ENCODE measurements around the gene ATP5F1D. TPM values are rescaled to one million over a fixed set of nuclear protein-coding genes. Genes with fewer than 3 reads are reported as not detected.
A peak's percentile ranks its signal among the peaks of the same experiment; 100 is the strongest.

Gene ATP5F1D
- total RNA-seq, 1 experiment from 2014 or later: 179 TPM

GRCh38 chr19:1205114-1206099 is 36.1 kb upstream of the ATP5F1D start, which contains the start of gene STK11:
STK11 (plus strand) TSS chr19:1205778; CDS start chr19:1206914, 1,136 bp downstream.
- Histone ChIP-seq H3K79me2 (ENCODE audit: insufficient read depth, low read length) (peaks cover 27% of the 10 kb centered on the region; the same call in 1 of the 2 replicates), H2BK12ac (ENCODE audit: insufficient read length, low read depth, low read length) (no peak within 1 kb of the TSS), H3T11ph (ENCODE audit: low read length) (no peak within 1 kb of the TSS), H3K27ac (ENCODE audit: insufficient read length, low read depth, low read length) (no peak within 1 kb of the TSS), H4K5ac (ENCODE audit: insufficient read length, low read depth, low read length) (no peak within 1 kb of the TSS), H4K8ac (replicated peaks; ENCODE audit: insufficient read length, low read depth, low read length) (no peak within 1 kb of the TSS), H2BK15ac (ENCODE audit: low read depth, low read length) (no peak within 1 kb of the TSS), H3K4me2 (ENCODE audit: insufficient read depth, insufficient read length, low read length) (peak within 1 kb of the TSS; percentile 99), H4K20me1 (ENCODE audit: control insufficient read depth, insufficient read depth, insufficient read length) (peaks cover 4% of the 10 kb centered on the region), H3K23ac (ENCODE audit: insufficient read length, low read depth, low read length) (no peak within 1 kb of the TSS), H3K9me3 (ENCODE audit: control insufficient read depth, low read depth, low read length) (no peaks in the 10 kb centered on the region), H3K9ac (ENCODE audit: extremely low read depth, insufficient read length, low read length) (peak within 1 kb of the TSS; percentile 76), H4K91ac (ENCODE audit: insufficient read length, low read depth, low read length) (no peak within 1 kb of the TSS), H2BK120ac (ENCODE audit: low read depth, low read length, poor library complexity, severe bottlenecking) (no peak within 1 kb of the TSS), H2AFZ (ENCODE audit: low read length) (no peak within 1 kb of the TSS), H2BK5ac (ENCODE audit: insufficient read length, low read length) (no peak within 1 kb of the TSS), H3K4me1 (ENCODE audit: insufficient read depth, low read length) (no peaks in the 10 kb centered on the region), H3K23me2 (ENCODE audit: insufficient read length, low read depth, low read length, poor library complexity, severe bottlenecking) (peaks cover 14% of the 10 kb centered on the region), H2AK5ac (ENCODE audit: insufficient read length, low read length) (no peak within 1 kb of the TSS), H2BK20ac (ENCODE audit: low read depth, low read length, poor library complexity, severe bottlenecking) (no peak within 1 kb of the TSS), H3K18ac (ENCODE audit: insufficient read length, low read depth, low read length) (no peak within 1 kb of the TSS), H3K56ac (ENCODE audit: insufficient read length, low read depth, low read length) (no peak within 1 kb of the TSS), H3K14ac (ENCODE audit: insufficient read depth, low read length) (no peak within 1 kb of the TSS), H3K79me1 (ENCODE audit: insufficient read depth, low read depth, low read length, poor library complexity, severe bottlenecking) (peaks cover 9% of the 10 kb centered on the region), H3K4ac (ENCODE audit: low read depth, low read length) (no peak within 1 kb of the TSS), H3K27me3 (ENCODE audit: insufficient read depth, low read length) (no peaks in the 10 kb centered on the region)
- Mint-ChIP-seq H3K4me1 (peaks cover 15 to 20% of the 10 kb centered on the region in 2 experiments), H3K36me3 (ENCODE audit: insufficient read depth in 1 of 3, low read depth in 3 of 3) (peaks cover 5 to 20% (median 16%) of the 10 kb centered on the region in 3 experiments), H3K9me3 (no peaks in the 10 kb centered on the region), H3K4me3 (peak within 1 kb of the TSS; percentile 87 to 88), H3K27ac (peak within 1 kb of the TSS in 1 of 3 experiments; percentile 73; a peak in 1 of 7 replicates), H3K27me3 (ENCODE audit: low read depth) (no peaks in the 10 kb centered on the region)
- no CpG with 5 or more reads among the region's 114 CpGs for WGBS (ENCODE audit: extremely low coverage, insufficient read length, low lambda C conversion rate)
- no peak for TF ChIP-seq CTCF (conservative IDR thresholded peaks at IDR 0.05)
- peak; percentile 99 for DNase-seq

Measured in H9 (cell line).